SK-N-MC (cell line): Measurements from ENCODE around the gene SOS2.

Source experiments
- EZH2 ChIP-seq: fragments of 200-600 bp; sonication (generic); IDR thresholded peaks from one replicate; pipeline ENCODE4 v1.6.1; 2017; ENCODE audit warnings: antibody characterized with exemption
- FOXP2 ChIP-seq: optimal IDR thresholded peaks from 2 replicates; pipeline ENCODE3; 2011; ENCODE audit warnings: mild to moderate bottlenecking, moderate library complexity; ENCODE audit not compliant: insufficient read depth; ENCODE audit errors: extremely low read length, control extremely low read depth
- POLR2AphosphoS5 ChIP-seq: IDR thresholded peaks from 2 replicates; pipeline ENCODE4 v1.6.1; 2012; ENCODE audit warnings: mild to moderate bottlenecking, low read depth, low read length, borderline replicate concordance

DNA sequence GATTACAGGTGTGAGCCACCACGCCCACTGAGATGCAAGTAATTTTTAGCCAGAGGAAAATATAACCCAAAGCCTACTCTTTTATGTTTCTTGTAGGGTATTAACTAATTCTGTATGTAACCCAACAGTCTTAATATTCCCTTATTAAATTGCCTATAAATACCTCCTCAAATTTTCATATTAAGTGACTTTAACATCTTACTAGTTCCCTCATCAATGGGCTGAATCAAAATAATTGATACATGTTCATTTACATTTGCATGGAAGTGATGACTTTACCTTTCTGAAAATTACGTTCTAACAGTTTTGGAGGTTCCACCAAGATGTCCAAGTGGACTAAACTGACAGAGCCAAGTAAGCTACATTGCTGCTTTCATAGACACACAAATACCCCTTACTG lies 3.1 kb downstream of the SOS2 start:
- TF ChIP-seq EZH2: no peak
- no peak for TF ChIP-seq POLR2AphosphoS5
- TF ChIP-seq FOXP2: no peak
